GM12878 (cell line): ENCODE results near the gene NOL4L. TPM values are rescaled to one million over a fixed set of nuclear protein-coding genes. Genes with fewer than 3 reads are reported as not detected.

Source experiments
- PRDM15 ChIP-seq: fragments of 450-650 bp; formaldehyde crosslinking; IDR thresholded peaks from 2 replicates; pipeline ENCODE4 v1.4.0; 2020; ENCODE audit warnings: mild to moderate bottlenecking, moderate library complexity
- REST ChIP-seq: IDR thresholded peaks from 2 replicates; pipeline ENCODE4 v1.6.1; 2012; ENCODE audit warnings: mild to moderate bottlenecking, low read depth, low read length
- SIN3A ChIP-seq: IDR thresholded peaks from 2 replicates; pipeline ENCODE4 v1.6.1; 2012; ENCODE audit warnings: low read depth, low read length, improper control_type of control experiment
- TAF1 ChIP-seq: IDR thresholded peaks from 2 replicates; pipeline ENCODE4 v1.6.1; 2011; ENCODE audit warnings: mild to moderate bottlenecking, low read depth, low read length, borderline replicate concordance
- YBX1 ChIP-seq: fragments of 450-650 bp; IDR thresholded peaks from 2 replicates; pipeline ENCODE4 v1.6.1; 2016; ENCODE audit warnings: antibody characterized with exemption
- polyA plus RNA-seq, 11 experiments: library from polyadenylated mRNA; depleted of rRNA in 4 of 11; unstranded in 6 of 11; stranded (reverse) in 5 of 11; fragments of >200 nt; fragmentation: Nextera tagmentation in 4 of 11; fragmentation: Illumina TruSeq in 1 of 11; extraction: Ambion mirVana in 4 of 11; extraction: Trizol in 1 of 11; gene quantifications; 1 replicate in 1 of 11; 2 replicates in 10 of 11; pipeline versions ENCODE4 v1.2.1 to v1.2.3, GENCODE V29; 2011 to 2016; ENCODE audit warnings: inconsistent platforms in 2 of 11, missing spikeins in 2 of 11, low read depth in 1 of 11
- total RNA-seq, 4 experiments: library from RNA; depleted of rRNA in 3 of 4; stranded (reverse); fragments of >200 nt in 3 of 4; fragmentation: Illumina TruSeq in 1 of 4; extraction: Trizol in 1 of 4; gene quantifications; 2 replicates each; pipeline versions ENCODE4 v1.2.1 to v1.2.3, GENCODE V29; 2013 to 2021

The NOL4L gene
- total and polyA plus RNA-seq, 10 of the 15 experiments (the other 5 are each of a cell fraction or from before 2014, with no cell fraction given), result 2.3 to 24.0 (median 8.0) TPM

- TF ChIP-seq PRDM15 (CRISPR knock-in tag) (no peak), YBX1 (no peak), TAF1 (no peak), SIN3A (no peak), REST (no peak)
- TF ChIP-seq, all 136 proteins: peak for 0
Measured at GRCh38 chr20:32564440-32564839, 20.7 kb downstream of the NOL4L start (continued).
